ENCODE measurements around the gene CD101. TPM values are rescaled to one million over a fixed set of nuclear protein-coding genes. Genes with fewer than 3 reads are reported as not detected.

CD101 gene
- total RNA-seq, 2 donors from 2014 or later = 0.26 to 0.33 TPM

DNA sequence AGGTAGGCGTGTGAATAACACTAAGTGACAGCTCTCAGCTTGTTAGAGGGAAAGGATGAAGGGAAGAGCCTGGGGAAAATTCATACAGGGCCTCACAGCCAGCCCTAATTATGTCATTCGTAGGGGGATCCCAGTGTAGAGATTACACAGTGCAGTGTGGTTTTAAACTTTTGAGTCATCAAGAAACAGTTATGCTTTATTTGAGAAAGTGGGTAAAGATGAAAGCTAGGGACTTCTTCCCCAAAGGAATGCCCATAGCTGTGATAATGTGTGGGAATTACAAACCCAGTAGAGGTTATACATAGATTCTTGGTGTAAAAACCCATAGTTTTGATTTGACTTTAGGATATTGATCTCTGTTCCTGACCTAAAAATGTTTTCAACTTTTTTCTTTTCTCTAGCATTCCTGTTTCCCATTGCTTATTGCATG lies 60.4 kb downstream of the CD101 start:
- Histone ChIP-seq H3K27me3 (no peaks in the 10 kb centered on the region), H3K27ac (no peak overlapping the region), H3K4me3 (no peak overlapping the region), H3K36me3 (replicated peaks in 1 of 2; ENCODE audit: insufficient read depth in 1 of 2, low read depth in 2 of 2) (no peaks in the 10 kb centered on the region), H3K4me1 (peaks cover 15% of the 10 kb centered on the region), H3K9me3 (no peaks in the 10 kb centered on the region)
- TF ChIP-seq POLR2A (IDR thresholded peaks at IDR 0.05) = no peak
- TF ChIP-seq, protein P1, sequence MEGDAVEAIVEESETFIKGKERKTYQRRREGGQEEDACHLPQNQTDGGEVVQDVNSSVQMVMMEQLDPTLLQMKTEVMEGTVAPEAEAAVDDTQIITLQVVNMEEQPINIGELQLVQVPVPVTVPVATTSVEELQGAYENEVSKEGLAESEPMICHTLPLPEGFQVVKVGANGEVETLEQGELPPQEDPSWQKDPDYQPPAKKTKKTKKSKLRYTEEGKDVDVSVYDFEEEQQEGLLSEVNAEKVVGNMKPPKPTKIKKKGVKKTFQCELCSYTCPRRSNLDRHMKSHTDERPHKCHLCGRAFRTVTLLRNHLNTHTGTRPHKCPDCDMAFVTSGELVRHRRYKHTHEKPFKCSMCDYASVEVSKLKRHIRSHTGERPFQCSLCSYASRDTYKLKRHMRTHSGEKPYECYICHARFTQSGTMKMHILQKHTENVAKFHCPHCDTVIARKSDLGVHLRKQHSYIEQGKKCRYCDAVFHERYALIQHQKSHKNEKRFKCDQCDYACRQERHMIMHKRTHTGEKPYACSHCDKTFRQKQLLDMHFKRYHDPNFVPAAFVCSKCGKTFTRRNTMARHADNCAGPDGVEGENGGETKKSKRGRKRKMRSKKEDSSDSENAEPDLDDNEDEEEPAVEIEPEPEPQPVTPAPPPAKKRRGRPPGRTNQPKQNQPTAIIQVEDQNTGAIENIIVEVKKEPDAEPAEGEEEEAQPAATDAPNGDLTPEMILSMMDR (IDR thresholded peaks at IDR 0.05) = no peak
- intact Hi-C loops (cut with DNase I) = no loop called here
- no peak for ATAC-seq
- 59 to 63% methylated on average over 2 of the region's 2 CpGs for WGBS, 2 donors
- no peak for DNase-seq

DNA sequence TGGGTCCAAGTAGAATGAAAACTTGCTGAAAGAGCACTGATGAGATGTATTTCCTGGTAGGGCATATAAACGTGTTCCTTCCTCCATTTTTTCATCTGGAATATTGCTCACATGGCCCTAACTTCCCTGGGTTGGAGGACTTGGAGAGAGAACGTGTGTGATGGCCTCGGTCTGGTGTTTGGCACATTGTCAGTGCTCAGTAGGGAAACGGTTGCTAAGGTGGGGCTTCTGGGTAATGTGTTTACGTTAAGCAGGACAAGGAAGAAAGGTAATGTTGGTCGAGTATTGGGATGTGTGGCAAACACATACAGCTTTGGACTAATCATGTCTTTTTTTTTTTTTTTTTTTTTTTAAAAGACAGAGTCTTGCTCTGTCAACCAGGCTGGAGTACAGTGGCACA lies 64.8 kb downstream of the CD101 start:
- DNase-seq (no peak), ATAC-seq (no peak)
- no peak for TF ChIP-seq POLR2A (IDR thresholded peaks at IDR 0.05)
- TF ChIP-seq, protein P1 (IDR thresholded peaks at IDR 0.05) = no peak
- no peak overlapping the region for H3K27ac ChIP-seq
- no peaks in the 10 kb centered on the region for H3K27me3 ChIP-seq
- no peaks in the 10 kb centered on the region for H3K36me3 ChIP-seq (replicated peaks in 1 of 2; ENCODE audit: insufficient read depth in 1 of 2, low read depth in 2 of 2)
- peaks cover 1% of the 10 kb centered on the region for H3K4me1 ChIP-seq
- 55 to 70% methylated on average over 6 of the region's 6 CpGs for whole genome bisulfite sequencing, 2 donors
- no peak overlapping the region for H3K4me3 ChIP-seq
- intact Hi-C loops (cut with DNase I) = no loop called here
- no peaks in the 10 kb centered on the region for H3K9me3 ChIP-seq

DNA sequence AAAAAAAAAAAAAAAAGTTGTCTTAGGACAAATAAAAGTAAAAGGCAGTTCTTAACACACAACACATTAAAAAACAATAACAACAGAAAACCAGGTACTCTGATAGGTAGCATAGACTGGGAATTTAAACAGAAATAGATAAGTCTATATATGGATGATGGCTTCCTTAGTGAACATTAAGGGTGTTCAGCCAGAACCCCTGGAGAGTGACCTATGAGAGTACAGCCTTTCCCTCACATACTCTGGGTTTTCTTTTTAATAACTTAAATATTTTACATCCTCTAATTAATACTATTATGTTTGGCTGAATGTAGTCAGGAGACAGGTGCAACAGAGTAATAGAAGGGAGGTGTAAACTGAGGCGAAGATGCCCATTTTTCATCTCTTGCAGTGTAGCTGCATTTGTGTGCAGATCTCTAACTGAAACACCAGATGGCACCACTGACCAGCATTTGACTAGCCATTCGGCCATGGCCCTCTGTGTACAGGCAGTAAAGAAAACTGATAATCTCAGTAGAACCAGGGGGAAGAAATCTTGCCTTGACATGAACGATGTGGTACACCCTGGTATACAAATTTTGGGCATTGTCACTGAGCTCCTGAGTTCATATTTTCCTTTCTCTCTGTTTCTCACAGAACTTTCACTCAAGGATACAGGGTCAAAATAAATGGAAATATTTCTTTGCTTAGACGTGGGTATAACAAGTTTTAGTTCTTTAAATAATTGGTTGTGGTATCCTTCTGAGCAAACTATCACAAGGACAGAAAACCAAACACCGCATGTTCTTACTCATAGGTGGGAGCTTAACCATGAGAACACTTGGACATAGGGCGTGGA lies 66.2 kb downstream of the CD101 start:
- Histone ChIP-seq H3K4me3 (no peak overlapping the region), H3K36me3 (replicated peaks in 1 of 2; ENCODE audit: insufficient read depth in 1 of 2, low read depth in 2 of 2) (no peaks in the 10 kb centered on the region), H3K27ac (no peak overlapping the region), H3K27me3 (no peaks in the 10 kb centered on the region), H3K9me3 (no peaks in the 10 kb centered on the region), H3K4me1 (no peaks in the 10 kb centered on the region)
- whole genome bisulfite sequencing, 2 donors = 50 to 53% methylated on average over 6 of the region's 6 CpGs
- TF ChIP-seq, protein P1 (IDR thresholded peaks at IDR 0.05) = peak; percentile 50 to 92 (median 84)
- TF ChIP-seq POLR2A (IDR thresholded peaks at IDR 0.05) = no peak
- DNase-seq (peak; percentile 60 to 70 (median 66)), ATAC-seq (peak; percentile 94)
- intact Hi-C loops (cut with DNase I) = no loop called here

DNA sequence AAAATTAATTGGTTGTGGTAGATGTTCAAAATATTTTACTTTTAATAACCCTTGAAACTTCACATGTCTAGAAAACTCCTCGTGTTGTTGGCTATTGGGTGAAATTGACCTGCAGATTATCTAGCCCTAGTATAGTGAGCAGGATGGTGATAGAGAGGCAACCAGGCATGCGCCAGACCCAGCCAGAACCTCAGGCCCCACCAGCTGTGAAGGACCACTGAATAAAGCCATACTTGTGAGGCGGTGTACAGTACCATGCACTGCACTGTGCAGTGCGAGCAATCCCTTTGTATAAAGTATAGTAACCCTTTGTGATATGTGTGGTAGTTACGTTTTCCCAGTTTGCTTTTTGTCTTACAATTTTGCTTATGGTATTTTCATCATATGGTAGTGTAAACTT lies 67.0 kb downstream of the CD101 start:
- intact Hi-C loops (cut with DNase I) = no loop called here
- Histone ChIP-seq H3K36me3 (replicated peaks in 1 of 2; ENCODE audit: insufficient read depth in 1 of 2, low read depth in 2 of 2) (no peaks in the 10 kb centered on the region), H3K4me1 (no peaks in the 10 kb centered on the region), H3K27ac (no peak overlapping the region), H3K9me3 (no peaks in the 10 kb centered on the region), H3K4me3 (no peak overlapping the region), H3K27me3 (no peaks in the 10 kb centered on the region)
- no peak for TF ChIP-seq POLR2A (IDR thresholded peaks at IDR 0.05)
- TF ChIP-seq, protein P1 (IDR thresholded peaks at IDR 0.05) = no peak
- WGBS, 2 donors = 89% methylated on average over 5 of the region's 5 CpGs
- DNase-seq (no peak), ATAC-seq (no peak)

Measured in body of pancreas (tissue), 4 donors.